ENCODE data around the gene ZNF521. TPM values are rescaled to one million over a fixed set of nuclear protein-coding genes. Genes with fewer than 3 reads are reported as not detected.

The ZNF521 gene
- polyA plus RNA-seq, 1 donor = 9.3 TPM

GRCh38 chr18:25229081-25229480 lies 122.9 kb downstream of the ZNF521 start:
- no peaks in the 10 kb centered on the region for H3K9me3 ChIP-seq (ENCODE audit: control insufficient read depth, low read depth, low read length)
- no peak for DNase-seq
- H3K27ac ChIP-seq (ENCODE audit: low read length) = no peak overlapping the region
- H3K4me1 ChIP-seq (ENCODE audit: control insufficient read depth, insufficient read depth, low read length) = peaks cover 7% of the 10 kb centered on the region
- H3K36me3 ChIP-seq (ENCODE audit: control insufficient read depth, insufficient read depth, low read length) = peaks cover 2% of the 10 kb centered on the region
- no CpG with 5 or more reads among the region's 3 CpGs for WGBS (ENCODE audit: insufficient coverage, low lambda C conversion rate)
- no peaks in the 10 kb centered on the region for H3K27me3 ChIP-seq (ENCODE audit: control insufficient read depth, insufficient read depth, low read length)
- no peak overlapping the region for H3K4me3 ChIP-seq (ENCODE audit: low read length)

GRCh38 chr18:25228410-25228809 lies 123.6 kb downstream of the ZNF521 start:
- no peak for DNase-seq
- WGBS (ENCODE audit: insufficient coverage, low lambda C conversion rate) = 80% methylated on average over 1 of the region's 1 CpG
- Histone ChIP-seq H3K4me1 (ENCODE audit: control insufficient read depth, insufficient read depth, low read length) (peaks cover under 1% of the 10 kb centered on the region), H3K4me3 (ENCODE audit: low read length) (no peak overlapping the region), H3K27ac (ENCODE audit: low read length) (no peak overlapping the region), H3K27me3 (ENCODE audit: control insufficient read depth, insufficient read depth, low read length) (no peaks in the 10 kb centered on the region), H3K36me3 (ENCODE audit: control insufficient read depth, insufficient read depth, low read length) (peaks cover 2% of the 10 kb centered on the region), H3K9me3 (ENCODE audit: control insufficient read depth, low read depth, low read length) (no peaks in the 10 kb centered on the region)

GRCh38 chr18:25225151-25225550 lies 126.8 kb downstream of the ZNF521 start:
- Histone ChIP-seq H3K27ac (ENCODE audit: low read length) (no peak overlapping the region), H3K4me3 (ENCODE audit: low read length) (no peak overlapping the region), H3K9me3 (ENCODE audit: control insufficient read depth, low read depth, low read length) (no peaks in the 10 kb centered on the region), H3K27me3 (ENCODE audit: control insufficient read depth, insufficient read depth, low read length) (no peaks in the 10 kb centered on the region), H3K36me3 (ENCODE audit: control insufficient read depth, insufficient read depth, low read length) (peaks cover 2% of the 10 kb centered on the region), H3K4me1 (ENCODE audit: control insufficient read depth, insufficient read depth, low read length) (no peaks in the 10 kb centered on the region)
- WGBS (ENCODE audit: insufficient coverage, low lambda C conversion rate) = 100% methylated on average over 1 of the region's 12 CpGs
- DNase-seq = no peak

- 71% methylated on average over 1 of the region's 23 CpGs for WGBS (ENCODE audit: insufficient coverage, low lambda C conversion rate)
- Histone ChIP-seq H3K27ac (ENCODE audit: low read length) (no peak overlapping the region), H3K4me3 (ENCODE audit: low read length) (no peak overlapping the region), H3K27me3 (ENCODE audit: control insufficient read depth, insufficient read depth, low read length) (no peaks in the 10 kb centered on the region), H3K4me1 (ENCODE audit: control insufficient read depth, insufficient read depth, low read length) (no peaks in the 10 kb centered on the region), H3K36me3 (ENCODE audit: control insufficient read depth, insufficient read depth, low read length) (peaks cover 2% of the 10 kb centered on the region), H3K9me3 (ENCODE audit: control insufficient read depth, low read depth, low read length) (no peaks in the 10 kb centered on the region)
- DNase-seq = no peak
Measured at GRCh38 chr18:25223899-25224886, 127.8 kb downstream of the ZNF521 start.

- WGBS (ENCODE audit: insufficient coverage, low lambda C conversion rate) = no CpG with 5 or more reads among the region's 2 CpGs
- peaks cover 2% of the 10 kb centered on the region for H3K36me3 ChIP-seq (ENCODE audit: control insufficient read depth, insufficient read depth, low read length)
- no peak for DNase-seq
- no peak overlapping the region for H3K4me3 ChIP-seq (ENCODE audit: low read length)
- H3K9me3 ChIP-seq (ENCODE audit: control insufficient read depth, low read depth, low read length) = no peaks in the 10 kb centered on the region
- no peak overlapping the region for H3K27ac ChIP-seq (ENCODE audit: low read length)
- no peaks in the 10 kb centered on the region for H3K27me3 ChIP-seq (ENCODE audit: control insufficient read depth, insufficient read depth, low read length)
- H3K4me1 ChIP-seq (ENCODE audit: control insufficient read depth, insufficient read depth, low read length) = no peaks in the 10 kb centered on the region
Measured at GRCh38 chr18:25223211-25223610, 128.8 kb downstream of the ZNF521 start.

GRCh38 chr18:25222648-25223047 lies 129.3 kb downstream of the ZNF521 start:
- 83% methylated on average over 1 of the region's 4 CpGs for WGBS (ENCODE audit: insufficient coverage, low lambda C conversion rate)
- H3K27ac ChIP-seq (ENCODE audit: low read length) = no peak overlapping the region

GRCh38 chr18:25210622-25211021 lies 141.3 kb downstream of the ZNF521 start:
- Histone ChIP-seq H3K27me3 (ENCODE audit: control insufficient read depth, insufficient read depth, low read length) (no peaks in the 10 kb centered on the region), H3K27ac (ENCODE audit: low read length) (no peak overlapping the region), H3K4me3 (ENCODE audit: low read length) (no peak overlapping the region), H3K4me1 (ENCODE audit: control insufficient read depth, insufficient read depth, low read length) (no peaks in the 10 kb centered on the region), H3K9me3 (ENCODE audit: control insufficient read depth, low read depth, low read length) (no peaks in the 10 kb centered on the region), H3K36me3 (ENCODE audit: control insufficient read depth, insufficient read depth, low read length) (no peaks in the 10 kb centered on the region)
- DNase-seq = no peak
- 83% methylated on average over 3 of the region's 3 CpGs for WGBS (ENCODE audit: insufficient coverage, low lambda C conversion rate)

More at GRCh38 chr18:25222648-25223047, 129.3 kb downstream of the ZNF521 start:
- Histone ChIP-seq H3K27me3 (ENCODE audit: control insufficient read depth, insufficient read depth, low read length) (no peaks in the 10 kb centered on the region), H3K4me1 (ENCODE audit: control insufficient read depth, insufficient read depth, low read length) (no peaks in the 10 kb centered on the region), H3K36me3 (ENCODE audit: control insufficient read depth, insufficient read depth, low read length) (peaks cover 2% of the 10 kb centered on the region), H3K4me3 (ENCODE audit: low read length) (no peak overlapping the region), H3K9me3 (ENCODE audit: control insufficient read depth, low read depth, low read length) (no peaks in the 10 kb centered on the region)
- no peak for DNase-seq

GRCh38 chr18:25192065-25192464 lies 159.9 kb downstream of the ZNF521 start:
- WGBS (ENCODE audit: insufficient coverage, low lambda C conversion rate) = no CpG with 5 or more reads among the region's 4 CpGs
- Histone ChIP-seq H3K9me3 (ENCODE audit: control insufficient read depth, low read depth, low read length) (no peaks in the 10 kb centered on the region), H3K27me3 (ENCODE audit: control insufficient read depth, insufficient read depth, low read length) (no peaks in the 10 kb centered on the region), H3K27ac (ENCODE audit: low read length) (no peak overlapping the region), H3K4me3 (ENCODE audit: low read length) (no peak overlapping the region), H3K4me1 (ENCODE audit: control insufficient read depth, insufficient read depth, low read length) (no peaks in the 10 kb centered on the region), H3K36me3 (ENCODE audit: control insufficient read depth, insufficient read depth, low read length) (no peaks in the 10 kb centered on the region)
- no peak for DNase-seq

- Histone ChIP-seq H3K4me3 (ENCODE audit: low read length) (no peak overlapping the region), H3K27me3 (ENCODE audit: control insufficient read depth, insufficient read depth, low read length) (no peaks in the 10 kb centered on the region), H3K36me3 (ENCODE audit: control insufficient read depth, insufficient read depth, low read length) (no peaks in the 10 kb centered on the region), H3K9me3 (ENCODE audit: control insufficient read depth, low read depth, low read length) (no peaks in the 10 kb centered on the region), H3K27ac (ENCODE audit: low read length) (no peak overlapping the region), H3K4me1 (ENCODE audit: control insufficient read depth, insufficient read depth, low read length) (no peaks in the 10 kb centered on the region)
- 86% methylated on average over 1 of the region's 3 CpGs for WGBS (ENCODE audit: insufficient coverage, low lambda C conversion rate)
- DNase-seq = no peak
Measured at GRCh38 chr18:25190472-25190871, 161.5 kb downstream of the ZNF521 start.

GRCh38 chr18:25189391-25190185 lies 162.4 kb downstream of the ZNF521 start:
- no peaks in the 10 kb centered on the region for H3K27me3 ChIP-seq (ENCODE audit: control insufficient read depth, insufficient read depth, low read length)
- no peak overlapping the region for H3K27ac ChIP-seq (ENCODE audit: low read length)
- WGBS (ENCODE audit: insufficient coverage, low lambda C conversion rate) = 92% methylated on average over 2 of the region's 7 CpGs
- H3K9me3 ChIP-seq (ENCODE audit: control insufficient read depth, low read depth, low read length) = no peaks in the 10 kb centered on the region
- no peaks in the 10 kb centered on the region for H3K4me1 ChIP-seq (ENCODE audit: control insufficient read depth, insufficient read depth, low read length)
- no peaks in the 10 kb centered on the region for H3K36me3 ChIP-seq (ENCODE audit: control insufficient read depth, insufficient read depth, low read length)
- H3K4me3 ChIP-seq (ENCODE audit: low read length) = no peak overlapping the region
- no peak for DNase-seq
